SU-DHL-6 (cell line): ENCODE data around the gene SDK1.
"Not testable (repeated sequence)": the region's sequence is repeated elsewhere in the genome, so short reads cannot be mapped to it uniquely, and the experiment has no call there.

ENCODE experiments used
- H2AFZ ChIP-seq: fragments of 200-600 bp; sonication (generic); 2 replicates; pipeline ENCODE4 v1.6.1; 2014; ENCODE audit warnings: low read depth, mild to moderate bottlenecking, moderate library complexity, mixed read lengths, antibody characterized with exemption, low read length; ENCODE audit not compliant: severe bottlenecking
- H3F3A ChIP-seq: fragments of 200-600 bp; shearing (Covaris generic); 2 replicates; pipeline ENCODE4 v1.6.0; 2016; ENCODE audit warnings: antibody characterized with exemption, mild to moderate bottlenecking; ENCODE audit not compliant: insufficient read depth
- H3K27ac ChIP-seq: fragments of 200-600 bp; sonication (generic); 2 replicates; pipeline ENCODE4 v1.5.1; 2016; ENCODE audit warnings: low read depth, mild to moderate bottlenecking, low read length, moderate library complexity, mixed read lengths
- H3K27me3 ChIP-seq: fragments of 200-600 bp; sonication (generic), shearing (Covaris generic); 2 replicates; pipeline ENCODE4 v1.6.0; 2014; ENCODE audit warnings: mild to moderate bottlenecking, low read length
- H3K36me3 ChIP-seq: fragments of 200-600 bp; sonication (generic); 2 replicates; pipeline ENCODE4 v1.6.1; 2014; ENCODE audit warnings: mild to moderate bottlenecking, low read length, mixed read lengths
- H3K4me2 ChIP-seq: fragments of 300-600, 200-600 bp; shearing (Covaris generic), sonication (generic); 2 replicates; pipeline ENCODE4 v1.6.0; 2014; ENCODE audit warnings: low read length, low read depth, mild to moderate bottlenecking; ENCODE audit not compliant: poor library complexity, severe bottlenecking
- H3K4me3 ChIP-seq: fragments of 200-600 bp; sonication (generic); 2 replicates; pipeline ENCODE4 v1.5.1; 2014; ENCODE audit warnings: antibody characterized with exemption, low read length, mild to moderate bottlenecking, mixed read lengths; ENCODE audit not compliant: insufficient read depth, poor library complexity, severe bottlenecking
- H3K79me2 ChIP-seq: fragments of 200-600 bp; sonication (generic); 2 replicates; pipeline ENCODE4 v1.6.1; 2014; ENCODE audit warnings: mild to moderate bottlenecking, low read length, moderate library complexity; ENCODE audit not compliant: insufficient read depth
- H3K9ac ChIP-seq: fragments of 200-600 bp; sonication (generic); 2 replicates; pipeline ENCODE4 v1.7.0; 2014; ENCODE audit warnings: mild to moderate bottlenecking, low read length
- H3K9me2 ChIP-seq: fragments of 200-600 bp; sonication (generic); replicated peaks from 2 replicates; pipeline ENCODE4 v1.6.1; 2014; ENCODE audit warnings: low read length; ENCODE audit not compliant: insufficient read depth
- H3K9me3 ChIP-seq: fragments of 200-600 bp; sonication (generic); 2 replicates; pipeline ENCODE4 v1.6.1; 2014; ENCODE audit warnings: low read length, mixed read lengths; ENCODE audit not compliant: insufficient read depth
- H4K20me1 ChIP-seq: fragments of 200-600 bp; sonication (generic); 2 replicates; pipeline ENCODE4 v1.6.1; 2014; ENCODE audit warnings: low read depth, mild to moderate bottlenecking, antibody characterized with exemption, low read length, moderate library complexity, mixed read lengths
- EZH2phosphoT487 ChIP-seq: fragments of 200-600 bp; sonication (generic), shearing (Covaris generic); conservative IDR thresholded peaks from 2 replicates; pipeline ENCODE4 v1.6.1; 2018; ENCODE audit warnings: mild to moderate bottlenecking, antibody characterized with exemption, low read length, moderate library complexity, mixed read lengths
- TF ChIP-seq, protein P1 (sequence below): fragments of 200-600 bp; sonication (generic); IDR thresholded peaks from one replicate; pipeline ENCODE4 v1.5.1; 2017; ENCODE audit warnings: antibody characterized with exemption, mild to moderate bottlenecking, low read length, moderate library complexity; ENCODE audit not compliant: insufficient read depth, poor library complexity, severe bottlenecking

The SDK1 gene

DNA sequence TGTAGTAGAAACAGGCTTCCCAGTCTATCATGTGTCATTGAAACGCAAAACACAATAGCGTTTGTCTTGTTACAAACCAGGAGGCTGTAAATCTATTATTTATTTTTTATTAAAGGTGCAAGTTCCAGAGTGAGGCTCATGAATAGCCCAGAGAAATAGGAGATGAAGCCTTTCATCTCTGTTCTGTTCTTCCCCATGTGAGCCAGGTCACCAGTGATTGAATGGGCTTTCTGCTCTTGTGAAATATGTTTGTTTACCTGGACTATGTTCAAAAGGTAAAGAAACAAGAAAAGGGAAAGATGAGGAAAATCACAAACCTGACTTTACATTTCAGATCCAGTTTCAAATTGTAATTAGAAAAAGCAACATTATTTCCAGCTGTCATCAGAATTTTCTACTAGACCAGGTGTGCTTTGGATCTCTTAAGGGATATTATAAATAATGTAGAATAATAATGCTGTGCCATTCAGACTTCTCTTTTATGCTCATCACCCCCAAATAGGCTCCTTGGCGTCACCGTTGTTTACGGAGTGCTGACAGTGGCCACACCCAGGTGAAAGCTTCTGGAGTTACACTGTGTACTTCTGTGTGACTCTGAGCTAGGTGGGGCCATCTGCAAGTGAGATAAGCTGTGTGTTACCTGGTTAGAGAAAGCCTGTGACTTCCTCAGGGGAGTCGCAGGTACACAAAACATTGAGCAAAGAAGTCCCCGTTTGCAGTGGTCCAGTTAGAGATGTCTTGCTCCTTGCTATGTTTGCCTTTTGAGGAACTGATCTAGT, 274.9 kb downstream of the SDK1 start:
- H3K9me3 ChIP-seq, result peaks cover 21% of the 10 kb centered on the region; the same call in 1 of the 2 replicates
- H3K4me3 ChIP-seq, result no peak overlapping the region
- H4K20me1 ChIP-seq, result no peaks in the 10 kb centered on the region
- H3F3A ChIP-seq, result no peaks in the 10 kb centered on the region
- no peak overlapping the region for H2AFZ ChIP-seq
- H3K36me3 ChIP-seq, result no peaks in the 10 kb centered on the region
- no peaks in the 10 kb centered on the region for H3K27me3 ChIP-seq
- no peak overlapping the region for H3K9ac ChIP-seq
- no peaks in the 10 kb centered on the region for H3K9me2 ChIP-seq
- no peaks in the 10 kb centered on the region for H3K79me2 ChIP-seq
- no peak overlapping the region for H3K27ac ChIP-seq
- H3K4me2 ChIP-seq, result no peak overlapping the region
- TF ChIP-seq EZH2phosphoT487, result no peak
- TF ChIP-seq, protein P1, sequence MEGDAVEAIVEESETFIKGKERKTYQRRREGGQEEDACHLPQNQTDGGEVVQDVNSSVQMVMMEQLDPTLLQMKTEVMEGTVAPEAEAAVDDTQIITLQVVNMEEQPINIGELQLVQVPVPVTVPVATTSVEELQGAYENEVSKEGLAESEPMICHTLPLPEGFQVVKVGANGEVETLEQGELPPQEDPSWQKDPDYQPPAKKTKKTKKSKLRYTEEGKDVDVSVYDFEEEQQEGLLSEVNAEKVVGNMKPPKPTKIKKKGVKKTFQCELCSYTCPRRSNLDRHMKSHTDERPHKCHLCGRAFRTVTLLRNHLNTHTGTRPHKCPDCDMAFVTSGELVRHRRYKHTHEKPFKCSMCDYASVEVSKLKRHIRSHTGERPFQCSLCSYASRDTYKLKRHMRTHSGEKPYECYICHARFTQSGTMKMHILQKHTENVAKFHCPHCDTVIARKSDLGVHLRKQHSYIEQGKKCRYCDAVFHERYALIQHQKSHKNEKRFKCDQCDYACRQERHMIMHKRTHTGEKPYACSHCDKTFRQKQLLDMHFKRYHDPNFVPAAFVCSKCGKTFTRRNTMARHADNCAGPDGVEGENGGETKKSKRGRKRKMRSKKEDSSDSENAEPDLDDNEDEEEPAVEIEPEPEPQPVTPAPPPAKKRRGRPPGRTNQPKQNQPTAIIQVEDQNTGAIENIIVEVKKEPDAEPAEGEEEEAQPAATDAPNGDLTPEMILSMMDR, result no peak

DNA sequence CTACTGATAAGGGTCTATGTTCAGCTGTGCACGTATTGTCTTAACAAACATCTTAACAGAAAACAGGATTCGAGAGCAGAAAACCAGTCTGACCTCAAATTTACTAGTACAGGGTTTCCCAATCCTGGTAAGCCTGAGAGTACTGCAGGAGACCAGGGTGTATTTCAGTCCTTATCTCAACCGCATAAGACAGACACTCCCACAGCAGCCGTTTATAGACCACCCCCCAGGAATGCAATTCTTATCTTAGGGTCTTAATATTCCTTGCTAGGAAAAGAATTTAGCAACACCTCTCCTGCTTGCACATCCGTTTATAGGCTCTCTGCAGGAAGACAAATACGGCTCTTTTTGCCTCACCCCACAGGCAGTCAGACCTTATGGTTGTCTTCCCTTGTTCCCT, 277.3 kb downstream of the SDK1 start:
- Histone ChIP-seq H3K79me2 (no peaks in the 10 kb centered on the region), H2AFZ (no peak overlapping the region), H4K20me1 (no peaks in the 10 kb centered on the region), H3K9me2 (no peaks in the 10 kb centered on the region), H3K27me3 (no peaks in the 10 kb centered on the region), H3K36me3 (no peaks in the 10 kb centered on the region), H3F3A (no peaks in the 10 kb centered on the region), H3K9ac (no peak overlapping the region), H3K9me3 (peaks cover 21% of the 10 kb centered on the region; the same call in 1 of the 2 replicates), H3K4me2 (no peak overlapping the region), H3K4me3 (no peak overlapping the region), H3K27ac (no peak overlapping the region)
- TF ChIP-seq, protein P1, result no peak
- no peak for TF ChIP-seq EZH2phosphoT487

DNA sequence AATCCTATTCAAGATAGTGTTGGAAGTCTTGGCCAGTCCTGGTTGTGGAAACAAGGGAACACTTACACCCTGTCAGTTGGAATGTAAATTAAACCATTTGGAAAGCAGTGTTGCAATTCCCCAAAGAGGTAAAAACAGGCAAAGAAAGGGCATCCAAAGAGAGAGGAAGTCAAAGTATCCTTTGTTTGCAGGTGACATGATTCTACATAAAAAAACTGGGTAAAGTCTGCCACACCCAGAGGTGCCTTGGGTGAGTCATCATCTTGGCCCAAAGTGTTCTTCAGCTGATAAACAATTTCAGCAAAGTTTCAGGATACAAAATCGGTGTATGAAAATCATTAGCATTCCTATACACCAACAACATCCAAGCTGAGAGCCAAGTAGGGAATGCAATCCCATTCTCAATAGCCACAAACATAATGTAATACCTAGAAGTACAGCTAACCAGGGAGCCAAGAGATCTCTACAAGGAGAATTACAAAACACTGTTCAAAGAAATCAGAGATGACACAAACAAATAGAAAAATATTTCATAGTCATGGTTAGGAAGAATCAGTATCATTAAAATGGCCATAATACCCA, 278.7 kb downstream of the SDK1 start:
- H3K4me2 ChIP-seq, result no peak overlapping the region
- no peaks in the 10 kb centered on the region for H3K36me3 ChIP-seq
- no peaks in the 10 kb centered on the region for H3K27me3 ChIP-seq
- H3K79me2 ChIP-seq, result no peaks in the 10 kb centered on the region
- H3K9me2 ChIP-seq, result no peaks in the 10 kb centered on the region
- no peak overlapping the region for H3K27ac ChIP-seq
- no peaks in the 10 kb centered on the region for H4K20me1 ChIP-seq
- TF ChIP-seq EZH2phosphoT487, result no peak
- TF ChIP-seq, protein P1, result no peak
- no peaks in the 10 kb centered on the region for H3F3A ChIP-seq
- H2AFZ ChIP-seq, result no peak overlapping the region
- H3K9ac ChIP-seq, result no peak overlapping the region
- peaks cover 21% of the 10 kb centered on the region; the same call in 1 of the 2 replicates for H3K9me3 ChIP-seq
- H3K4me3 ChIP-seq, result no peak overlapping the region

DNA sequence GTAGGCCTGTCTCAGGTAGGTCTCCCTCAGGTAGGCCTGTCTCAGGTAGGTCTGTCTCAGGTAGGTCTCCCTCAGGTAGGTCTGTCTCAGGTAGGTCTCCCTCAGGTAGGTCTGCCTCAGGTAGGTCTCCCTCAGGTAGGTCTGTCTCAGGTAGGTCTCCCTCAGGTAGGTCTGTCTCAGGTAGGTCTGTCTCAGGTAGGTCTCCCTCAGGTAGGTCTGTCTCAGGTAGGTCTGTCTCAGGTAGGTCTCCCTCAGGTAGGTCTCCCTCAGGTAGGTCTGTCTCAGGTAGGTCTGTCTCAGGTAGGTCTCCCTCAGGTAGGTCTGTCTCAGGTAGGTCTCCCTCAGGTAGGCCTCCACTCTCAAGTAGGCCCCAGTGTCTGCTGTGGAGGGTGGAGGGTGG, 281.1 kb downstream of the SDK1 start:
- H3K9me3 ChIP-seq, result peaks cover 13% of the 10 kb centered on the region; the same call in 1 of the 2 replicates
- H3K9ac ChIP-seq, H3K4me3 ChIP-seq, H4K20me1 ChIP-seq, H3K79me2 ChIP-seq, H3K4me2 ChIP-seq, H3F3A ChIP-seq, H2AFZ ChIP-seq, H3K27me3 ChIP-seq, H3K9me2 ChIP-seq, H3K27ac ChIP-seq, H3K36me3 ChIP-seq: not testable (repeated sequence)
